ENCODE measurements around the gene UBASH3B. TPM values are rescaled to one million over a fixed set of nuclear protein-coding genes. Genes with fewer than 3 reads are reported as not detected.

UBASH3B gene
- total RNA-seq, 1 experiment from 2014 or later = 8.0 TPM

DNA sequence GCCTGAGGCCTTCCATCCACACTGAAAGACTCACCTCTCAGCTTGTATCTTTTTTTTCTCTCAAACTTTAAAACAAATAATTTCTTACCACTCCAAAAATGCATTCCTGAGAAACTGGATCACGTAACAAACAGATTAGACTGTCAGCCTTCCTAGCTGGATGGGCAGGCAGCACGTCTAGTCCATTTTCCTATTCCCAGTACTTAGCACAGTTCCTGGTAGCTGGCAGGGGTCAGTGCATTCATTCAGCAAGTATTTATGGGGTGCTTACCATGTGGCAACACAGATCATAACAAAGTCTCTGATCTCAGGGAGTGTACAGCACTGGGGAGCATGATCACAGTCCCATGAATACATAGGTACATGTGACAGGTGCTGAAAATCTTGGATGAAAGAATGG, 89.6 kb downstream of the UBASH3B start:
- no peak overlapping the region for H2AK5ac ChIP-seq (ENCODE audit: insufficient read length, low read length)
- no peak overlapping the region for H3K4me2 ChIP-seq (ENCODE audit: insufficient read depth, insufficient read length, low read length)
- no peak overlapping the region for H2BK12ac ChIP-seq (ENCODE audit: insufficient read length, low read depth, low read length)
- Mint-ChIP-seq H3K9me3 (no peaks in the 10 kb centered on the region), H3K4me1 (peaks cover 11 to 16% of the 10 kb centered on the region in 2 experiments; a peak in 3 of 4 replicates), H3K27me3 (ENCODE audit: low read depth) (no peaks in the 10 kb centered on the region), H3K4me3 (no peak overlapping the region), H3K36me3 (ENCODE audit: insufficient read depth in 1 of 3, low read depth in 3 of 3) (no peaks in the 10 kb centered on the region), H3K27ac (no peak overlapping the region)
- no peaks in the 10 kb centered on the region for H3K79me2 ChIP-seq (ENCODE audit: insufficient read depth, low read length)
- no peak for DNase-seq
- H2BK20ac ChIP-seq (ENCODE audit: low read depth, low read length, poor library complexity, severe bottlenecking) = no peak overlapping the region
- no peak overlapping the region for H3T11ph ChIP-seq (ENCODE audit: low read length)
- no peaks in the 10 kb centered on the region for H3K23me2 ChIP-seq (ENCODE audit: insufficient read length, low read depth, low read length, poor library complexity, severe bottlenecking)
- no peak overlapping the region for H3K56ac ChIP-seq (ENCODE audit: insufficient read length, low read depth, low read length)
- H3K4me1 ChIP-seq (ENCODE audit: insufficient read depth, low read length) = no peaks in the 10 kb centered on the region
- H3K9me3 ChIP-seq (ENCODE audit: control insufficient read depth, low read depth, low read length) = no peaks in the 10 kb centered on the region
- no peak overlapping the region for H2BK15ac ChIP-seq (ENCODE audit: low read depth, low read length)
- H3K18ac ChIP-seq (ENCODE audit: insufficient read length, low read depth, low read length) = no peak overlapping the region
- H3K79me1 ChIP-seq (ENCODE audit: insufficient read depth, low read depth, low read length, poor library complexity, severe bottlenecking) = no peaks in the 10 kb centered on the region
- H3K23ac ChIP-seq (ENCODE audit: insufficient read length, low read depth, low read length) = no peak overlapping the region
- H2BK120ac ChIP-seq (ENCODE audit: low read depth, low read length, poor library complexity, severe bottlenecking) = no peak overlapping the region
- no peak overlapping the region for H4K91ac ChIP-seq (ENCODE audit: insufficient read length, low read depth, low read length)
- H3K27me3 ChIP-seq (ENCODE audit: insufficient read depth, low read length) = no peaks in the 10 kb centered on the region
- no peak overlapping the region for H2BK5ac ChIP-seq (ENCODE audit: insufficient read length, low read length)
- no peak overlapping the region for H3K9ac ChIP-seq (ENCODE audit: extremely low read depth, insufficient read length, low read length)
- no CpG with 5 or more reads among the region's 2 CpGs for WGBS (ENCODE audit: extremely low coverage, insufficient read length, low lambda C conversion rate)
- TF ChIP-seq, protein P1, sequence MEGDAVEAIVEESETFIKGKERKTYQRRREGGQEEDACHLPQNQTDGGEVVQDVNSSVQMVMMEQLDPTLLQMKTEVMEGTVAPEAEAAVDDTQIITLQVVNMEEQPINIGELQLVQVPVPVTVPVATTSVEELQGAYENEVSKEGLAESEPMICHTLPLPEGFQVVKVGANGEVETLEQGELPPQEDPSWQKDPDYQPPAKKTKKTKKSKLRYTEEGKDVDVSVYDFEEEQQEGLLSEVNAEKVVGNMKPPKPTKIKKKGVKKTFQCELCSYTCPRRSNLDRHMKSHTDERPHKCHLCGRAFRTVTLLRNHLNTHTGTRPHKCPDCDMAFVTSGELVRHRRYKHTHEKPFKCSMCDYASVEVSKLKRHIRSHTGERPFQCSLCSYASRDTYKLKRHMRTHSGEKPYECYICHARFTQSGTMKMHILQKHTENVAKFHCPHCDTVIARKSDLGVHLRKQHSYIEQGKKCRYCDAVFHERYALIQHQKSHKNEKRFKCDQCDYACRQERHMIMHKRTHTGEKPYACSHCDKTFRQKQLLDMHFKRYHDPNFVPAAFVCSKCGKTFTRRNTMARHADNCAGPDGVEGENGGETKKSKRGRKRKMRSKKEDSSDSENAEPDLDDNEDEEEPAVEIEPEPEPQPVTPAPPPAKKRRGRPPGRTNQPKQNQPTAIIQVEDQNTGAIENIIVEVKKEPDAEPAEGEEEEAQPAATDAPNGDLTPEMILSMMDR (conservative IDR thresholded peaks at IDR 0.05) = no peak
- H3K14ac ChIP-seq (ENCODE audit: insufficient read depth, low read length) = no peak overlapping the region
- no peak overlapping the region for H3K27ac ChIP-seq (ENCODE audit: insufficient read length, low read depth, low read length)
- no peak overlapping the region for H4K8ac ChIP-seq (replicated peaks; ENCODE audit: insufficient read length, low read depth, low read length)
- no peak overlapping the region for H4K5ac ChIP-seq (ENCODE audit: insufficient read length, low read depth, low read length)
- H3K4ac ChIP-seq (ENCODE audit: low read depth, low read length) = no peak overlapping the region
- no peak overlapping the region for H2AFZ ChIP-seq (ENCODE audit: low read length)
- H4K20me1 ChIP-seq (ENCODE audit: control insufficient read depth, insufficient read depth, insufficient read length) = no peaks in the 10 kb centered on the region
